Panc1 (cell line): ENCODE data around the gene DDIT4L. TPM values are rescaled to one million over a fixed set of nuclear protein-coding genes. Genes with fewer than 3 reads are reported as not detected.

ENCODE experiments used
- ATAC-seq: fragments of 200-7000 bp; cut with Tn5 transposase; 2 replicates; pipeline ENCODE4 v1.9.1; 2020; ENCODE audit warnings: mild to moderate bottlenecking, moderate library complexity
- Bru-seq: library from RNA; stranded (reverse); fragments of 400-500 nt; gene quantifications from one replicate; lab custom pipeline; 2021; lab: Mats Ljungman, UMichigan
- BruChase-seq, 2 experiments: library from RNA; stranded (reverse); fragments of 400-500 nt; gene quantifications; one replicate each; lab custom pipeline; 2021; lab: Mats Ljungman, UMichigan
- BruUV-seq: library from RNA; stranded (reverse); fragments of 400-500 nt; replicated peaks from 2 replicates; lab custom pipeline; 2021; lab: Mats Ljungman, UMichigan
- CTCF ChIA-PET: fragments of 300-600 bp; sonication (Branson Sonifier 250); formaldehyde crosslinking; loops from one replicate; lab custom pipeline; 2022; ENCODE audit warnings: antibody characterized with exemption; lab: Charles Lee
- POLR2A ChIA-PET: fragments of 300-600 bp; sonication (Branson Sonifier 250); formaldehyde crosslinking; loops from one replicate; lab custom pipeline; 2022; ENCODE audit warnings: antibody characterized with exemption; lab: Charles Lee
- DNase-seq: peaks from one replicate; pipeline ENCODE4 v3.0.0-alpha.2; 2010; ENCODE audit warnings: low read depth, low spot score
- H3K27ac ChIP-seq: 2 replicates; pipeline ENCODE4 v1.5.1; 2011; ENCODE audit warnings: mild to moderate bottlenecking, low read length, inconsistent platforms
- H3K27me3 ChIP-seq: fragments of 200-500 bp; sonication (Bioruptor generic); 2 replicates; pipeline ENCODE4 v1.6.0; 2014; ENCODE audit warnings: low read length, inconsistent platforms; ENCODE audit not compliant: control insufficient read depth, insufficient read depth
- H3K36me3 ChIP-seq: fragments of 200-500 bp; sonication (Bioruptor generic); 2 replicates; pipeline ENCODE4 v1.5.1; 2014; ENCODE audit warnings: inconsistent platforms, mild to moderate bottlenecking, low read length, moderate library complexity; ENCODE audit not compliant: control insufficient read depth, insufficient read depth
- H3K4me1 ChIP-seq: 2 replicates; pipeline ENCODE4 v1.5.1; 2011; ENCODE audit warnings: inconsistent platforms, mild to moderate bottlenecking, low read length, moderate library complexity; ENCODE audit not compliant: control insufficient read depth, insufficient read depth
- H3K4me3 ChIP-seq, 2 experiments: 2 replicates each; pipeline ENCODE4 v1.5.1; 2011 to 2012; ENCODE audit warnings: low read depth in 2 of 2, low read length in 2 of 2, mild to moderate bottlenecking in 2 of 2, inconsistent platforms in 1 of 2, moderate library complexity in 1 of 2
- H3K9me3 ChIP-seq: fragments of 200-500 bp; sonication (Bioruptor generic); 2 replicates; pipeline ENCODE4 v1.5.1; 2014; ENCODE audit warnings: low read depth, mild to moderate bottlenecking, inconsistent platforms, low read length, moderate library complexity; ENCODE audit not compliant: control insufficient read depth, insufficient read depth
- CTCF ChIP-seq: fragments of 450-650 bp; IDR thresholded peaks from 2 replicates; pipeline ENCODE4 v1.5.1; 2017; ENCODE audit warnings: mild to moderate bottlenecking
- POLR2AphosphoS5 ChIP-seq: IDR thresholded peaks from 2 replicates; pipeline ENCODE4 v1.6.1; 2012; ENCODE audit warnings: mild to moderate bottlenecking, low read depth, low read length, moderate library complexity
- REST ChIP-seq, 2 experiments: IDR thresholded peaks; 2 replicates each; pipeline ENCODE4 v1.6.1; 2011 to 2012; ENCODE audit warnings: low read depth in 2 of 2, control low read depth in 1 of 2, low read length in 1 of 2, mild to moderate bottlenecking in 1 of 2, moderate library complexity in 1 of 2; ENCODE audit not compliant: insufficient read depth in 1 of 2
- SIN3A ChIP-seq: IDR thresholded peaks from 2 replicates; pipeline ENCODE4 v1.6.1; 2012; ENCODE audit warnings: low read depth, mild to moderate bottlenecking, low read length, moderate library complexity, borderline replicate concordance; ENCODE audit not compliant: insufficient read depth
- in situ Hi-C: cut with HindIII; loops from 2 replicates; pipeline ENCODE4 v1.10.0; 2016; ENCODE audit warnings: low sequenced_read_pairs, low pct_unique_long_range_greater_than_20kb
- intact Hi-C: fragments of 100-400 bp; cut with micrococcal nuclease; formaldehyde crosslinking; loops from one replicate; pipeline ENCODE4 v1.10.0; 2022; ENCODE audit not compliant: unreplicated experiment
- long read RNA-seq: library from polyadenylated mRNA; unstranded; transcript quantifications from one replicate; pipeline ENCODE4 v2.0.0, GENCODE V29; 2021; ENCODE audit not compliant: unreplicated experiment
- polyA plus RNA-seq: library from polyadenylated mRNA; unstranded; fragments of >200 nt; gene quantifications from one replicate; pipeline ENCODE4 v1.2.1, GENCODE V29; 2012; ENCODE audit warnings: missing spikeins; ENCODE audit not compliant: insufficient read length
- total RNA-seq: library from RNA; stranded (reverse); gene quantifications from one replicate; pipeline ENCODE4 v1.2.1, GENCODE V29; 2021; ENCODE audit not compliant: unreplicated experiment

Gene DDIT4L
- total RNA-seq (not detected), Bru-seq, nascent RNA (not detected), BruChase-seq, experiment 1, labeled RNA remaining after a 2-hour chase (percentile 25 among the genes with signal in this experiment), BruChase-seq, experiment 2, labeled RNA remaining after a 6-hour chase (not detected)
- not detected for polyA plus RNA-seq
- long read RNA-seq = 0 reads

GRCh38 chr4:100189820-100190642, at the start of gene DDIT4L:
Gene DDIT4L (minus strand): TSS chr4:100190468. CDS start chr4:100189983, 485 bp downstream.
- TF ChIP-seq SIN3A (no peak), REST (IDR thresholded peaks at IDR 0.05; ENCODE audit: insufficient read depth in 1 of 2, low read depth in 2 of 2, low read length in 1 of 2) (no peak), CTCF (no peak), POLR2AphosphoS5 (no peak)
- Histone ChIP-seq H3K4me1 (no peaks in the 10 kb centered on the region), H3K27me3 (no peaks in the 10 kb centered on the region), H3K4me3 (peak within 1 kb of the TSS; percentile 38 to 45), H3K9me3 (no peaks in the 10 kb centered on the region), H3K36me3 (peaks cover 4% of the 10 kb centered on the region; the same call in 1 of the 2 replicates), H3K27ac (no peak within 1 kb of the TSS)
- DNase-seq = no peak
- intact Hi-C loops (no loop called here), in situ Hi-C loops (no loop called here)
- CTCF ChIA-PET = no interaction called here
- ATAC-seq = peak; percentile 70
- POLR2A ChIA-PET = no interaction called here
- BruUV-seq = no TSS peak

GRCh38 chr4:100240008-100240407, 49.7 kb upstream of the DDIT4L start:
- ChIA-PET POLR2A (no interaction called here), CTCF (no interaction called here)
- TF ChIP-seq CTCF (no peak), SIN3A (no peak)
- intact Hi-C loops (no loop called here), in situ Hi-C loops (no loop called here)
- Histone ChIP-seq H3K27ac (no peak overlapping the region), H3K36me3 (no peaks in the 10 kb centered on the region), H3K4me3 (no peak overlapping the region), H3K4me1 (no peaks in the 10 kb centered on the region), H3K27me3 (no peaks in the 10 kb centered on the region), H3K9me3 (no peaks in the 10 kb centered on the region)
- ATAC-seq = no peak
- DNase-seq = no peak
- BruUV-seq = no TSS peak
